Vagina (tissue), 2 donors: ENCODE data around the gene CACNA2D1.
A peak's percentile ranks its signal among the peaks of the same experiment; 100 is the strongest.

Experiments used
- CTCF ChIP-seq, 3 experiments: fragments of 450-650 bp in 2 of 3; fragments of 200-600 bp in 1 of 3; sonication (generic) in 1 of 3; IDR thresholded peaks; one replicate each; pipeline ENCODE4 v1.5.1; 2017 to 2019; ENCODE audit warnings: antibody characterized with exemption in 3 of 3, mild to moderate bottlenecking in 2 of 3, moderate library complexity in 2 of 3
- POLR2A ChIP-seq, 2 donors: fragments of 450-650 bp; IDR thresholded peaks; one replicate each; pipeline ENCODE4 v1.6.1; 2017; ENCODE audit warnings: antibody characterized with exemption in 2 of 2, mild to moderate bottlenecking in 2 of 2, moderate library complexity in 2 of 2
- POLR2AphosphoS5 ChIP-seq, 2 donors: sonication (generic); formaldehyde crosslinking; IDR thresholded peaks; one replicate each; pipeline ENCODE4 v1.9.0; 2017; ENCODE audit warnings: antibody characterized with exemption in 2 of 2, mild to moderate bottlenecking in 2 of 2, low read depth in 1 of 2; ENCODE audit not compliant: insufficient read depth in 1 of 2

- TF ChIP-seq POLR2AphosphoS5 (IDR thresholded peaks at IDR 0.05; ENCODE audit: insufficient read depth in 1 of 2, low read depth in 1 of 2) (no peak), CTCF (IDR thresholded peaks at IDR 0.05) (peak in 1 of 3 experiments; percentile 49), POLR2A (IDR thresholded peaks at IDR 0.05) (no peak)
Observed at GRCh38 chr7:81956520-81956919, 487.1 kb downstream of the CACNA2D1 start.
